WERI-Rb-1 (cell line): Measurements from ENCODE around the gene DYNLRB1.

Source experiments
- DNase-seq: peaks from one replicate; pipeline ENCODE4 v3.0.0-alpha.2; 2020
- H3K27ac ChIP-seq: fragments of 250-450 bp; sonication (Bioruptor Pico); 2 replicates; pipeline ENCODE4 v1.5.1; 2020; ENCODE audit warnings: mild to moderate bottlenecking, moderate library complexity
- H3K27me3 ChIP-seq: fragments of 250-450 bp; sonication (Bioruptor Pico); 2 replicates; pipeline ENCODE4 v1.5.1; 2021; ENCODE audit warnings: mild to moderate bottlenecking, low read depth, moderate library complexity; ENCODE audit not compliant: insufficient read depth, severe bottlenecking
- H3K36me3 ChIP-seq: fragments of 250-450 bp; sonication (Bioruptor Pico); 2 replicates; pipeline ENCODE4 v1.5.1; 2020; ENCODE audit warnings: mild to moderate bottlenecking, moderate library complexity
- H3K4me3 ChIP-seq: 2 replicates; pipeline ENCODE4 v1.5.1; 2011; ENCODE audit warnings: low read depth, mild to moderate bottlenecking, control low read depth, low read length
- H3K9me3 ChIP-seq: fragments of 250-450 bp; sonication (Bioruptor Pico); 2 replicates; pipeline ENCODE4 v1.5.1; 2021; ENCODE audit warnings: mild to moderate bottlenecking, moderate library complexity; ENCODE audit not compliant: severe bottlenecking
- CTCF ChIP-seq: IDR thresholded peaks from 2 replicates; pipeline ENCODE4 v1.5.1; 2011; ENCODE audit warnings: low read depth, mild to moderate bottlenecking, control low read depth, inconsistent platforms, low read length

Gene DYNLRB1

GRCh38 chr20:34516247-34517113 is at the start of gene DYNLRB1:
Gene DYNLRB1 (plus strand): TSS chr20:34516422. CDS start chr20:34516459, 37 bp downstream.
- peaks cover 16% of the 10 kb centered on the region for H3K36me3 ChIP-seq
- H3K27ac ChIP-seq: peak within 1 kb of the TSS; percentile 95
- peak within 1 kb of the TSS; percentile 70 for H3K4me3 ChIP-seq
- H3K27me3 ChIP-seq: no peaks in the 10 kb centered on the region
- H3K9me3 ChIP-seq: no peaks in the 10 kb centered on the region
- TF ChIP-seq CTCF: no peak
- DNase-seq: peak; percentile 97

GRCh38 chr20:34468951-34469350 is 47.3 kb upstream of the DYNLRB1 start:
- Histone ChIP-seq H3K27ac (no peak overlapping the region), H3K4me3 (no peak overlapping the region), H3K27me3 (no peaks in the 10 kb centered on the region), H3K9me3 (no peaks in the 10 kb centered on the region), H3K36me3 (peaks cover 22% of the 10 kb centered on the region)
- no peak for TF ChIP-seq CTCF
- no peak for DNase-seq

GRCh38 chr20:34472246-34472925 is 43.8 kb upstream of the DYNLRB1 start:
- peaks cover 35% of the 10 kb centered on the region for H3K36me3 ChIP-seq

GRCh38 chr20:34473262-34473883 is 42.8 kb upstream of the DYNLRB1 start:
- Histone ChIP-seq H3K36me3 (peaks cover 45% of the 10 kb centered on the region), H3K4me3 (no peak overlapping the region), H3K27ac (peak overlapping the region; percentile 59), H3K27me3 (no peaks in the 10 kb centered on the region), H3K9me3 (no peaks in the 10 kb centered on the region)
- peak; percentile 69 for TF ChIP-seq CTCF
- DNase-seq: peak; percentile 85

More at GRCh38 chr20:34472246-34472925, 43.8 kb upstream of the DYNLRB1 start:
- Histone ChIP-seq H3K27me3 (no peaks in the 10 kb centered on the region), H3K4me3 (no peak overlapping the region), H3K27ac (no peak overlapping the region), H3K9me3 (no peaks in the 10 kb centered on the region)
- DNase-seq: no peak
- TF ChIP-seq CTCF: no peak

GRCh38 chr20:34475979-34476736 is 40.1 kb upstream of the DYNLRB1 start:
- no peak for DNase-seq
- Histone ChIP-seq H3K36me3 (peaks cover 61% of the 10 kb centered on the region), H3K4me3 (no peak overlapping the region), H3K9me3 (no peaks in the 10 kb centered on the region), H3K27ac (no peak overlapping the region), H3K27me3 (no peaks in the 10 kb centered on the region)
- no peak for TF ChIP-seq CTCF
